ENCODE results near the gene COBLL1.

Gene COBLL1

GRCh38 chr2:164800572-164800971 is 41.1 kb downstream of the COBLL1 start:
- H3K27ac ChIP-seq (ENCODE audit: low read depth, low read length, poor library complexity, severe bottlenecking) = no peak overlapping the region
- TF ChIP-seq CTCF (IDR thresholded peaks at IDR 0.05; ENCODE audit: low read length) (no peak), EZH2 (IDR thresholded peaks at IDR 0.05; ENCODE audit: borderline replicate concordance, low read length) (no peak)
- no peaks in the 10 kb centered on the region for H4K20me1 ChIP-seq (ENCODE audit: insufficient read depth, low read length)
- no peaks in the 10 kb centered on the region for H3K36me3 ChIP-seq (ENCODE audit: insufficient read depth, low read length)
- H3K4me1 ChIP-seq (ENCODE audit: insufficient read depth, low read length, severe bottlenecking) = no peaks in the 10 kb centered on the region
- H3K9me3 ChIP-seq (ENCODE audit: low read length) = no peaks in the 10 kb centered on the region
- no peak overlapping the region for H3K4me3 ChIP-seq (ENCODE audit: low read depth, low read length, poor library complexity, severe bottlenecking)
- peaks cover 3% of the 10 kb centered on the region; the same call in 1 of the 2 replicates for H3K9me2 ChIP-seq (ENCODE audit: low read depth, low read length)
- no peak overlapping the region for H3K9ac ChIP-seq (ENCODE audit: low read length)
- no peak overlapping the region for H2AFZ ChIP-seq (ENCODE audit: low read length)
- H3K4me2 ChIP-seq (ENCODE audit: low read length) = no peak overlapping the region
- H3K79me2 ChIP-seq (ENCODE audit: insufficient read depth, low read length) = no peaks in the 10 kb centered on the region
- H3F3A ChIP-seq (ENCODE audit: insufficient read depth, low read length) = no peaks in the 10 kb centered on the region
- no peaks in the 10 kb centered on the region for H3K27me3 ChIP-seq (ENCODE audit: insufficient read depth, low read length)

GRCh38 chr2:164797627-164798026 is 44.0 kb downstream of the COBLL1 start:
- no peaks in the 10 kb centered on the region for H3K79me2 ChIP-seq (ENCODE audit: insufficient read depth, low read length)
- no peaks in the 10 kb centered on the region for H3K9me2 ChIP-seq (ENCODE audit: low read depth, low read length)
- no peak overlapping the region for H3K4me2 ChIP-seq (ENCODE audit: low read length)
- H4K20me1 ChIP-seq (ENCODE audit: insufficient read depth, low read length) = no peaks in the 10 kb centered on the region
- no peaks in the 10 kb centered on the region for H3F3A ChIP-seq (ENCODE audit: insufficient read depth, low read length)
- H3K4me3 ChIP-seq (ENCODE audit: low read depth, low read length, poor library complexity, severe bottlenecking) = no peak overlapping the region
- no peak overlapping the region for H3K27ac ChIP-seq (ENCODE audit: low read depth, low read length, poor library complexity, severe bottlenecking)
- H3K9me3 ChIP-seq (ENCODE audit: low read length) = no peaks in the 10 kb centered on the region
- no peaks in the 10 kb centered on the region for H3K27me3 ChIP-seq (ENCODE audit: insufficient read depth, low read length)
- no peaks in the 10 kb centered on the region for H3K4me1 ChIP-seq (ENCODE audit: insufficient read depth, low read length, severe bottlenecking)
- no peaks in the 10 kb centered on the region for H3K36me3 ChIP-seq (ENCODE audit: insufficient read depth, low read length)
- H2AFZ ChIP-seq (ENCODE audit: low read length) = no peak overlapping the region
- TF ChIP-seq CTCF (IDR thresholded peaks at IDR 0.05; ENCODE audit: low read length) = no peak
- no peak for TF ChIP-seq EZH2 (IDR thresholded peaks at IDR 0.05; ENCODE audit: borderline replicate concordance, low read length)
- H3K9ac ChIP-seq (ENCODE audit: low read length) = no peak overlapping the region

- Histone ChIP-seq H3K27me3 (ENCODE audit: insufficient read depth, low read length) (no peaks in the 10 kb centered on the region), H4K20me1 (ENCODE audit: insufficient read depth, low read length) (no peaks in the 10 kb centered on the region), H3F3A (ENCODE audit: insufficient read depth, low read length) (no peaks in the 10 kb centered on the region), H3K9ac (ENCODE audit: low read length) (no peak overlapping the region), H3K4me2 (ENCODE audit: low read length) (no peak overlapping the region), H2AFZ (ENCODE audit: low read length) (no peak overlapping the region), H3K27ac (ENCODE audit: low read depth, low read length, poor library complexity, severe bottlenecking) (no peak overlapping the region), H3K79me2 (ENCODE audit: insufficient read depth, low read length) (no peaks in the 10 kb centered on the region), H3K9me3 (ENCODE audit: low read length) (no peaks in the 10 kb centered on the region), H3K9me2 (ENCODE audit: low read depth, low read length) (no peaks in the 10 kb centered on the region), H3K4me1 (ENCODE audit: insufficient read depth, low read length, severe bottlenecking) (no peaks in the 10 kb centered on the region), H3K36me3 (ENCODE audit: insufficient read depth, low read length) (no peaks in the 10 kb centered on the region), H3K4me3 (ENCODE audit: low read depth, low read length, poor library complexity, severe bottlenecking) (no peak overlapping the region)
- TF ChIP-seq CTCF (IDR thresholded peaks at IDR 0.05; ENCODE audit: low read length) (no peak), EZH2 (IDR thresholded peaks at IDR 0.05; ENCODE audit: borderline replicate concordance, low read length) (no peak)
Observed at GRCh38 chr2:164796999-164797398, 44.6 kb downstream of the COBLL1 start.

All from OCI-LY1 (cell line).